Mammary epithelial cell (primary cell): ENCODE measurements around the gene ATP6V0E2.

ENCODE experiments used
- CTCF ChIP-seq, 2 donors: IDR thresholded peaks in 1 of 2; conservative IDR thresholded peaks in 1 of 2; 2 replicates each; pipeline ENCODE4 v1.5.1; 2011 to 2012; ENCODE audit warnings: inconsistent platforms in 2 of 2, low read length in 2 of 2, mild to moderate bottlenecking in 2 of 2, control low read depth in 1 of 2, low read depth in 1 of 2; ENCODE audit not compliant: insufficient read depth in 1 of 2; ENCODE audit errors: extremely low read depth in 1 of 2
- EZH2 ChIP-seq: IDR thresholded peaks from 2 replicates; pipeline ENCODE4 v1.6.1; 2012; ENCODE audit warnings: low read length, inconsistent platforms, borderline replicate concordance

GRCh38 chr7:149869291-149869650 is 4.5 kb upstream of the ATP6V0E2 start:
- TF ChIP-seq CTCF (conservative IDR thresholded peaks at IDR 0.05 in 1 of 2, IDR thresholded peaks at IDR 0.05 in 1 of 2; ENCODE audit: extremely low read depth in 1 of 2, insufficient read depth in 1 of 2, low read depth in 1 of 2, low read length in 2 of 2) (no peak), EZH2 (no peak)
